ENCODE measurements around the gene PGBD5. TPM values are rescaled to one million over a fixed set of nuclear protein-coding genes. Genes with fewer than 3 reads are reported as not detected.

The PGBD5 gene
- total and polyA plus RNA-seq, 9 of the 15 experiments (the other 6 are each of a cell fraction or from before 2014, with no cell fraction given), result under 0.01 to 0.40 (median 0.10) TPM; not detected in 3

GRCh38 chr1:230316864-230317745 lies 109.0 kb downstream of the PGBD5 start (continued):
- no peak for TF ChIP-seq FOXP4 (CRISPR knock-in tag; IDR thresholded peaks at IDR 0.05; ENCODE audit: borderline replicate concordance)
- no peak for TF ChIP-seq TEAD4 (IDR thresholded peaks at IDR 0.05; ENCODE audit: low read length)
- no peak for TF ChIP-seq TEAD4 (CRISPR knock-in tag; IDR thresholded peaks at IDR 0.05; ENCODE audit: borderline replicate concordance)
- TF ChIP-seq EZH2 (IDR thresholded peaks at IDR 0.05; ENCODE audit: borderline replicate concordance, low read depth, low read length), result no peak
- TF ChIP-seq SAP30 (IDR thresholded peaks at IDR 0.05; ENCODE audit: borderline replicate concordance, insufficient read depth, low read depth, low read length, poor library complexity, severe bottlenecking), result no peak

- Histone ChIP-seq H3K4me1 (replicated peaks in 1 of 2; ENCODE audit: control insufficient read depth in 2 of 2, insufficient read depth in 2 of 2, low read length in 2 of 2) (0 out of 5 replicates have a peak, but pooled peaks cover 0 to 3% of the 10 kb centered on the region in 2 experiments), H3K79me2 (ENCODE audit: control insufficient read depth, insufficient read depth, low read length) (no peaks in the 10 kb centered on the region), H3K4me3 (no peak overlapping the region), H3K4me2 (ENCODE audit: insufficient read depth, low read length) (no peak overlapping the region), H3K9me3 (replicated peaks; ENCODE audit: control insufficient read depth, insufficient read depth, low read depth, low read length) (no peaks in the 10 kb centered on the region), H3K9ac (ENCODE audit: insufficient read depth in 1 of 2, low read depth in 2 of 2, low read length in 2 of 2) (no peak overlapping the region), H3K27ac (ENCODE audit: extremely low read depth, low read depth, low read length) (no peak overlapping the region), H2AFZ (ENCODE audit: low read depth, low read length) (no peak overlapping the region), H3K9me1 (ENCODE audit: control insufficient read depth, insufficient read depth, low read length) (peaks cover 2% of the 10 kb centered on the region), H3K36me3 (ENCODE audit: control insufficient read depth, insufficient read depth, low read length) (no peaks in the 10 kb centered on the region), H3K27me3 (ENCODE audit: control insufficient read depth in 2 of 2, insufficient read depth in 2 of 2, low read length in 2 of 2) (peaks cover 32 to 60% of the 10 kb centered on the region in 2 experiments), H4K20me1 (replicated peaks; ENCODE audit: control insufficient read depth, insufficient read depth, low read length) (0 out of 2 replicates have a peak, but pooled peaks cover 4% of the 10 kb centered on the region)
- WGBS (ENCODE audit: insufficient coverage, low coverage, missing lambda C conversion rate), result 1% methylated on average over 6 of the region's 6 CpGs
- no peak for TF ChIP-seq GATAD2A (IDR thresholded peaks at IDR 0.05)
- 0 out of 6 replicates have a peak, but pooled peaks of 1 of the 3 experiments have one; percentile 15 for TF ChIP-seq CTCF (IDR thresholded peaks at IDR 0.05 in 2 of 3, conservative IDR thresholded peaks at IDR 0.05 in 1 of 3; ENCODE audit: insufficient read depth in 2 of 3, low read depth in 1 of 3, low read length in 3 of 3)
- CTCF ChIA-PET (ENCODE audit: low intra/inter-chr PET ratio), result interaction anchor here (0.6 kb wide), 1 partner anchor 12 kb away, joined by 3 read pairs; no protein-coding TSS in a partner anchor
- in situ Hi-C loops (cut with MboI) (loop anchor here (25.0 kb wide), 1 partner anchor 603 kb away; no protein-coding TSS in a partner anchor), intact Hi-C loops (cut with micrococcal nuclease) (no loop called here)
- BruUV-seq (replicated peaks), result no TSS peak
- POLR2A ChIA-PET, result interaction anchor here (1.7 to 1.9 kb wide), 2 partner anchors 8 to 9 kb away, joined by 5 to 7 read pairs; no protein-coding TSS in a partner anchor
- ATAC-seq, result no peak
- no peak for FAIRE-seq
- DNase-seq (ENCODE audit: extremely low read depth in 1 of 4, low spot score in 3 of 4), result no peak
These were observed 111.0 kb downstream of the PGBD5 start for GRCh38 chr1:230315099-230315498.

All from K562 (cell line).